Measurements from ENCODE around the gene RAB10.

DNA sequence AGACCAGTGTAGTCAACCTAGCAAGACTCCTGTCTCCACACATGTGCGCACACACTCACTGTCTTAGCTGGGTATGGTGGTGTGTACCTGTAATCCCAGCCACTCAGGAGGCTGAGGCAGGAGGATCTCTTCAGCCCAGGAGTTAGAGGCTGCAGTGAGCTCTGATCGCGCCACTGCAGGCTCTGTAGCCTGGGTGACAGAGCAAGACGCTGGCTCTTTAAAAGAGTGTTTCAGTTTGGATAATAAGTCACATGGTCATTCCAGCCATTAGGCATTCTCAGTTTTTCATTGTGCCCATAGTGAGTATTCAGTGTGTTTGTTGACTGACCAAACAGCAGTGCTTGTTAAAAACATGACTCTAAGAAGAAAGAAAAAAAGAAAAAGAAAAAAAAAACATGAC, 31.0 kb downstream of the RAB10 start:
- TF ChIP-seq POLR2AphosphoS5 (IDR thresholded peaks at IDR 0.05), result no peak
- TF ChIP-seq, protein P1, sequence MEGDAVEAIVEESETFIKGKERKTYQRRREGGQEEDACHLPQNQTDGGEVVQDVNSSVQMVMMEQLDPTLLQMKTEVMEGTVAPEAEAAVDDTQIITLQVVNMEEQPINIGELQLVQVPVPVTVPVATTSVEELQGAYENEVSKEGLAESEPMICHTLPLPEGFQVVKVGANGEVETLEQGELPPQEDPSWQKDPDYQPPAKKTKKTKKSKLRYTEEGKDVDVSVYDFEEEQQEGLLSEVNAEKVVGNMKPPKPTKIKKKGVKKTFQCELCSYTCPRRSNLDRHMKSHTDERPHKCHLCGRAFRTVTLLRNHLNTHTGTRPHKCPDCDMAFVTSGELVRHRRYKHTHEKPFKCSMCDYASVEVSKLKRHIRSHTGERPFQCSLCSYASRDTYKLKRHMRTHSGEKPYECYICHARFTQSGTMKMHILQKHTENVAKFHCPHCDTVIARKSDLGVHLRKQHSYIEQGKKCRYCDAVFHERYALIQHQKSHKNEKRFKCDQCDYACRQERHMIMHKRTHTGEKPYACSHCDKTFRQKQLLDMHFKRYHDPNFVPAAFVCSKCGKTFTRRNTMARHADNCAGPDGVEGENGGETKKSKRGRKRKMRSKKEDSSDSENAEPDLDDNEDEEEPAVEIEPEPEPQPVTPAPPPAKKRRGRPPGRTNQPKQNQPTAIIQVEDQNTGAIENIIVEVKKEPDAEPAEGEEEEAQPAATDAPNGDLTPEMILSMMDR (IDR thresholded peaks at IDR 0.05), result no peak

Data from stomach (tissue), 4 donors.